Left lung (tissue), 10 donors: ENCODE data around the gene C16orf95. TPM values are rescaled to one million over a fixed set of nuclear protein-coding genes. Genes with fewer than 3 reads are reported as not detected.

ENCODE experiments used
- ATAC-seq: fragments of 200-7000 bp; cut with Tn5 transposase; one replicate; pipeline ENCODE4 v1.9.1; 2020; ENCODE audit warnings: moderate library complexity
- DNase-seq, 4 donors: peaks; one replicate each; pipeline ENCODE4 v3.0.0-alpha.2; 2013 to 2020
- H3K27ac ChIP-seq, 2 donors: fragments of 200-600 bp; sonication (generic) in 1 of 2; one replicate each; pipeline versions ENCODE4 v1.5.0 to v1.8.0; 2020 to 2021
- H3K27me3 ChIP-seq, 2 donors: fragments of 200-600 bp; sonication (generic) in 1 of 2; one replicate each; pipeline versions ENCODE4 v1.5.0 to v1.8.0; 2020 to 2021
- H3K36me3 ChIP-seq, 2 donors: fragments of 200-600 bp; sonication (generic) in 1 of 2; one replicate each; pipeline versions ENCODE4 v1.5.0 to v1.8.0; 2020 to 2021
- H3K4me1 ChIP-seq, 2 donors: fragments of 200-600 bp; one replicate each; pipeline ENCODE4 v1.8.0; 2021
- H3K4me3 ChIP-seq, 2 donors: fragments of 200-600 bp; sonication (generic) in 1 of 2; one replicate each; pipeline versions ENCODE4 v1.5.0 to v1.8.0; 2020 to 2021; ENCODE audit warnings: mild to moderate bottlenecking in 1 of 2
- H3K9me3 ChIP-seq, 2 donors: fragments of 200-600 bp; sonication (generic) in 1 of 2; one replicate each; pipeline versions ENCODE4 v1.5.0 to v1.8.0; 2020 to 2021
- CTCF ChIP-seq, 2 donors: fragments of 200-600 bp; sonication (generic) in 1 of 2; IDR thresholded peaks; one replicate each; pipeline versions ENCODE4 v1.5.0 to v1.8.0; 2021; ENCODE audit warnings: antibody characterized with exemption in 2 of 2
- intact Hi-C, 2 donors: fragments of 100-400 bp; cut with DNase I; formaldehyde crosslinking; loops; one replicate each; pipeline versions ENCODE4 v1.11.2 to v1.14.2; 2022
- polyA plus RNA-seq, 6 donors: library from polyadenylated mRNA; unstranded; fragments of 120-200 nt; gene quantifications; one replicate each; pipeline ENCODE4 v1.2.1, GENCODE V29; 2013; ENCODE audit not compliant: insufficient read length in 6 of 6
- total RNA-seq, 2 donors: library from RNA; stranded (reverse); fragmentation: NEBNext Ultra II Directional; extraction: Animal tissue kit (Norgen Biotek cat#: 25700); gene quantifications; one replicate each; pipeline ENCODE4 v1.2.1, GENCODE V29; 2021
- donor health status: DM: no; HTN: yes; CAD: no.
- donor health status: DM: no; HTN: no; CAD: no.

Gene C16orf95
- total and polyA plus RNA-seq, 8 donors: 2.3 to 6.7 (median 3.6) TPM

- intact Hi-C loops: no loop called here
Observed at GRCh38 chr16:87295661-87296531, 21.3 kb downstream of the C16orf95 start.

GRCh38 chr16:87295259-87295658 is 21.9 kb downstream of the C16orf95 start:
- H3K36me3 ChIP-seq: no peaks in the 10 kb centered on the region
- TF ChIP-seq CTCF (IDR thresholded peaks at IDR 0.05): no peak
- intact Hi-C loops: no loop called here
- H3K27ac ChIP-seq: no peak overlapping the region
- peaks cover 0 to 5% of the 10 kb centered on the region in 2 donors for H3K9me3 ChIP-seq
- H3K4me1 ChIP-seq: no peaks in the 10 kb centered on the region
- H3K4me3 ChIP-seq: no peak overlapping the region
- DNase-seq (no peak), ATAC-seq (no peak)
- H3K27me3 ChIP-seq: no peaks in the 10 kb centered on the region

More at GRCh38 chr16:87295661-87296531, 21.3 kb downstream of the C16orf95 start:
- ATAC-seq (no peak), DNase-seq (no peak)
- H3K27ac ChIP-seq: no peak overlapping the region
- H3K36me3 ChIP-seq: no peaks in the 10 kb centered on the region
- no peak for TF ChIP-seq CTCF (IDR thresholded peaks at IDR 0.05)
- H3K4me1 ChIP-seq: no peaks in the 10 kb centered on the region
- H3K9me3 ChIP-seq: peaks cover 0 to 5% of the 10 kb centered on the region in 2 donors
- H3K4me3 ChIP-seq: no peak overlapping the region
- no peaks in the 10 kb centered on the region for H3K27me3 ChIP-seq

GRCh38 chr16:87293990-87294389 is 23.2 kb downstream of the C16orf95 start:
- intact Hi-C loops: no loop called here
- H3K36me3 ChIP-seq: no peaks in the 10 kb centered on the region
- no peak overlapping the region for H3K4me3 ChIP-seq
- no peak for TF ChIP-seq CTCF (IDR thresholded peaks at IDR 0.05)
- peaks cover 0 to 5% of the 10 kb centered on the region in 2 donors for H3K9me3 ChIP-seq
- no peaks in the 10 kb centered on the region for H3K4me1 ChIP-seq
- ATAC-seq (no peak), DNase-seq (no peak)
- H3K27me3 ChIP-seq: no peaks in the 10 kb centered on the region
- no peak overlapping the region for H3K27ac ChIP-seq

GRCh38 chr16:87291944-87292343 is 25.2 kb downstream of the C16orf95 start:
- H3K36me3 ChIP-seq: no peaks in the 10 kb centered on the region
- no peak for TF ChIP-seq CTCF (IDR thresholded peaks at IDR 0.05)
- intact Hi-C loops: no loop called here
- H3K4me3 ChIP-seq: no peak overlapping the region
- H3K4me1 ChIP-seq: no peaks in the 10 kb centered on the region
- H3K27me3 ChIP-seq: no peaks in the 10 kb centered on the region
- peaks cover 0 to 5% of the 10 kb centered on the region in 2 donors for H3K9me3 ChIP-seq
- H3K27ac ChIP-seq: no peak overlapping the region
- DNase-seq (no peak), ATAC-seq (no peak)

GRCh38 chr16:87288753-87289362 is 28.3 kb downstream of the C16orf95 start:
- no peaks in the 10 kb centered on the region for H3K36me3 ChIP-seq
- ATAC-seq: no peak
- intact Hi-C loops: no loop called here

More at GRCh38 chr16:87288753-87289362, 28.3 kb downstream of the C16orf95 start:
- H3K9me3 ChIP-seq: peaks cover 0 to 5% of the 10 kb centered on the region in 2 donors
- no peak overlapping the region for H3K27ac ChIP-seq
- H3K27me3 ChIP-seq: no peaks in the 10 kb centered on the region
- no peak for TF ChIP-seq CTCF (IDR thresholded peaks at IDR 0.05)
- no peak for DNase-seq
- H3K4me3 ChIP-seq: no peak overlapping the region
- no peaks in the 10 kb centered on the region for H3K4me1 ChIP-seq
